Activated B cell treated with CpG ODN at 0.5 μM for 24 hours (primary cell): ENCODE data around the gene NETO2. TPM values are rescaled to one million over a fixed set of nuclear protein-coding genes. Genes with fewer than 3 reads are reported as not detected.
"Not testable (repeated sequence)": the region's sequence is repeated elsewhere in the genome, so short reads cannot be mapped to it uniquely, and the experiment has no call there.

Experiments
- ATAC-seq: fragments of 200-7000 bp; cut with Tn5 transposase; one replicate; pipeline ENCODE4 v1.10.0; 2021; ENCODE audit warnings: low read depth, mild to moderate bottlenecking, moderate library complexity
- CTCF ChIA-PET: fragments of 350-600 bp; sonication (Branson Sonifier 250); formaldehyde crosslinking; loops from one replicate; lab custom pipeline; 2021; ENCODE audit warnings: antibody characterized with exemption; lab: Charles Lee
- POLR2A ChIA-PET: fragments of 350-600 bp; sonication (Branson Sonifier 250); formaldehyde crosslinking; loops from one replicate; lab custom pipeline; 2021; ENCODE audit warnings: antibody characterized with exemption; lab: Charles Lee
- DNase-seq: peaks from one replicate; pipeline ENCODE4 v3.0.0; 2022
- H3K27ac Mint-ChIP-seq: one replicate; pipeline ENCODE4 v1.8.0; 2020; ENCODE audit warnings: mixed read lengths
- H3K27me3 Mint-ChIP-seq: one replicate; pipeline ENCODE4 v1.8.0; 2021; ENCODE audit warnings: mixed read lengths
- H3K36me3 Mint-ChIP-seq: one replicate; pipeline ENCODE4 v1.8.0; 2021; ENCODE audit warnings: low read depth, mixed read lengths
- H3K4me1 Mint-ChIP-seq: one replicate; pipeline ENCODE4 v1.8.0; 2021; ENCODE audit warnings: mixed read lengths
- H3K4me3 Mint-ChIP-seq: one replicate; pipeline ENCODE4 v1.8.0; 2020; ENCODE audit warnings: mild to moderate bottlenecking, mixed read lengths
- H3K9me3 Mint-ChIP-seq: one replicate; pipeline ENCODE4 v1.8.0; 2020; ENCODE audit warnings: mixed read lengths
- intact Hi-C: fragments of 100-400 bp; cut with micrococcal nuclease; formaldehyde crosslinking; loops from one replicate; pipeline ENCODE4 v1.15.1; 2024
- total RNA-seq: library from RNA; stranded (reverse); gene quantifications from 2 replicates; pipeline ENCODE4 v1.2.3, GENCODE V29; 2022
- TF ChIP-seq, protein P1 (sequence below): fragments of 200-600 bp; IDR thresholded peaks from one replicate; pipeline ENCODE4 v1.8.0; 2022; ENCODE audit warnings: antibody characterized with exemption, mild to moderate bottlenecking

Gene NETO2
- total RNA-seq, 1 donor from 2014 or later, result 8.8 TPM

GRCh38 chr16:47064775-47065174 is 79.0 kb downstream of the NETO2 start:
- Mint-ChIP-seq H3K27me3 (no peaks in the 10 kb centered on the region), H3K36me3 (no peaks in the 10 kb centered on the region), H3K4me1 (peaks cover 4% of the 10 kb centered on the region), H3K27ac (no peak overlapping the region), H3K9me3 (no peaks in the 10 kb centered on the region), H3K4me3 (no peak overlapping the region)
- ChIA-PET CTCF (no interaction called here), POLR2A (no interaction called here)
- TF ChIP-seq, protein P1, sequence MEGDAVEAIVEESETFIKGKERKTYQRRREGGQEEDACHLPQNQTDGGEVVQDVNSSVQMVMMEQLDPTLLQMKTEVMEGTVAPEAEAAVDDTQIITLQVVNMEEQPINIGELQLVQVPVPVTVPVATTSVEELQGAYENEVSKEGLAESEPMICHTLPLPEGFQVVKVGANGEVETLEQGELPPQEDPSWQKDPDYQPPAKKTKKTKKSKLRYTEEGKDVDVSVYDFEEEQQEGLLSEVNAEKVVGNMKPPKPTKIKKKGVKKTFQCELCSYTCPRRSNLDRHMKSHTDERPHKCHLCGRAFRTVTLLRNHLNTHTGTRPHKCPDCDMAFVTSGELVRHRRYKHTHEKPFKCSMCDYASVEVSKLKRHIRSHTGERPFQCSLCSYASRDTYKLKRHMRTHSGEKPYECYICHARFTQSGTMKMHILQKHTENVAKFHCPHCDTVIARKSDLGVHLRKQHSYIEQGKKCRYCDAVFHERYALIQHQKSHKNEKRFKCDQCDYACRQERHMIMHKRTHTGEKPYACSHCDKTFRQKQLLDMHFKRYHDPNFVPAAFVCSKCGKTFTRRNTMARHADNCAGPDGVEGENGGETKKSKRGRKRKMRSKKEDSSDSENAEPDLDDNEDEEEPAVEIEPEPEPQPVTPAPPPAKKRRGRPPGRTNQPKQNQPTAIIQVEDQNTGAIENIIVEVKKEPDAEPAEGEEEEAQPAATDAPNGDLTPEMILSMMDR, result no peak
- intact Hi-C loops, result no loop called here
- DNase-seq, result no peak
- no peak for ATAC-seq

DNA sequence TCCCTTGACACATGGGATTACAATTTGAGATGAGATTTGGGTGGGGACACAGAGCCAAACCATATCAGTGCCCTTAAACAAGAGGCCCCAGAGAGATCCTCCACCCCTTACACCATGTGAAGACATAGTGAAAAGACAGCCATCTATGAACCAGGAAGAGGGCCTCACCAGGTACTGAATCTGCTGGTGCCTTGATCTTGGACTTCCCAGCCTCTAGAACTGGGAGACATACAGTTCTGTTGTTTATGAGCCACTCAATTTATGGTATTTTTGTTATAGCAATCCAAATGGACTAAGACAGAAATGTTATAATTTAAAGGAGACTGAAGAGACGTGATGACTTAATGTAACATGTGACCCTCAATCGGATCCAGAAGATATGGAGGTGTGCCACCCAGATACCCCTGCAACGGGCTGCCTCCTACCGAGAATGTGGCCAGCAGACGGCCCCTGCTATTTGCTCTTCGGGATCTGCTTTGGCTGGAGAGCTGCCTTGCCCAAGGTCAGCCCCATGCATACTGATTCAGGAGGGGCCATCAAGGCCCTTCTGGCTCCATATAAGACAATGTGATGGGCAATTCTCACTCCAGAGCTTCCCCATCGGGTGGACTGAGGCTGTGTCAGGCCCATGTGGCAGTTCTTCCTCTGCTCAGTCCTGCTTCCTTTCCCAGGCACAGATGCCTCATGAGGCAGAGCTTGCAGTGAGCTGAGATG is 80.6 kb downstream of the NETO2 start:
- intact Hi-C loops, result no loop called here
- Mint-ChIP-seq H3K9me3 (no peaks in the 10 kb centered on the region), H3K4me3 (no peak overlapping the region), H3K27me3 (no peaks in the 10 kb centered on the region), H3K36me3 (no peaks in the 10 kb centered on the region), H3K4me1 (no peaks in the 10 kb centered on the region), H3K27ac (no peak overlapping the region)
- POLR2A ChIA-PET, result no interaction called here
- CTCF ChIA-PET, result no interaction called here
- ATAC-seq (no peak), DNase-seq (no peak)
- TF ChIP-seq, protein P1, result no peak

GRCh38 chr16:47061204-47061603 is 82.5 kb downstream of the NETO2 start:
- Mint-ChIP-seq H3K4me3 (no peak overlapping the region), H3K27me3 (no peaks in the 10 kb centered on the region), H3K36me3 (no peaks in the 10 kb centered on the region), H3K4me1 (no peaks in the 10 kb centered on the region), H3K27ac (no peak overlapping the region), H3K9me3 (no peaks in the 10 kb centered on the region)
- intact Hi-C loops, result no loop called here
- DNase-seq, result no peak
- TF ChIP-seq, protein P1, result no peak
- ChIA-PET CTCF (no interaction called here), POLR2A (no interaction called here)
- ATAC-seq, result no peak

- Mint-ChIP-seq H3K4me1 (no peaks in the 10 kb centered on the region), H3K27me3 (no peaks in the 10 kb centered on the region), H3K9me3 (no peaks in the 10 kb centered on the region), H3K27ac (no peak overlapping the region), H3K36me3 (no peaks in the 10 kb centered on the region), H3K4me3 (no peak overlapping the region)
- DNase-seq (no peak), ATAC-seq (no peak)
- intact Hi-C loops, result no loop called here
- POLR2A ChIA-PET, result no interaction called here
- TF ChIP-seq, protein P1, result no peak
- CTCF ChIA-PET, result no interaction called here
Observed at GRCh38 chr16:47060596-47060995, 83.1 kb downstream of the NETO2 start.

GRCh38 chr16:47059991-47060390 is 83.8 kb downstream of the NETO2 start:
- intact Hi-C loops, result no loop called here

GRCh38 chr16:47059130-47059529 is 84.6 kb downstream of the NETO2 start:
- H3K27me3 Mint-ChIP-seq, intact Hi-C loops, H3K4me1 Mint-ChIP-seq, CTCF ChIA-PET, H3K36me3 Mint-ChIP-seq, H3K4me3 Mint-ChIP-seq, DNase-seq, ATAC-seq, H3K9me3 Mint-ChIP-seq, POLR2A ChIA-PET, H3K27ac Mint-ChIP-seq: not testable (repeated sequence)

More at GRCh38 chr16:47059991-47060390, 83.8 kb downstream of the NETO2 start:
- DNase-seq, result no peak
- TF ChIP-seq, protein P1, result no peak
- Mint-ChIP-seq H3K4me1 (no peaks in the 10 kb centered on the region), H3K9me3 (no peaks in the 10 kb centered on the region), H3K36me3 (no peaks in the 10 kb centered on the region), H3K27ac (no peak overlapping the region), H3K27me3 (no peaks in the 10 kb centered on the region), H3K4me3 (no peak overlapping the region)
- no peak for ATAC-seq
- ChIA-PET POLR2A (no interaction called here), CTCF (no interaction called here)
